Neural progenitor cell (in vitro differentiated cells): ENCODE measurements around the gene SUSD6. TPM values are rescaled to one million over a fixed set of nuclear protein-coding genes. Genes with fewer than 3 reads are reported as not detected.

ENCODE experiments used
- DNase-seq: peaks from one replicate; pipeline ENCODE4 v3.0.0-alpha.2; 2016; ENCODE audit warnings: low spot score
- H2AFZ ChIP-seq: fragments of 200-600 bp; sonication (generic); replicated peaks from 2 replicates; pipeline ENCODE4 v1.6.1; 2016; ENCODE audit warnings: antibody characterized with exemption
- H3F3A ChIP-seq: fragments of 200-600 bp; sonication (generic); 2 replicates; pipeline ENCODE4 v1.6.1; 2016; ENCODE audit warnings: antibody characterized with exemption, low read depth
- H3K27ac ChIP-seq: fragments of 200-600 bp; sonication (generic); 2 replicates; pipeline ENCODE4 v1.5.1; 2016; ENCODE audit warnings: mild to moderate bottlenecking
- H3K27me3 ChIP-seq: fragments of 200-600 bp; sonication (generic); 2 replicates; pipeline ENCODE4 v1.6.1; 2016; ENCODE audit warnings: mild to moderate bottlenecking, moderate library complexity
- H3K36me3 ChIP-seq: fragments of 200-600 bp; sonication (generic); 2 replicates; pipeline ENCODE4 v1.5.1; 2016
- H3K4me1 ChIP-seq: fragments of 200-600 bp; sonication (generic); 2 replicates; pipeline ENCODE4 v1.6.1; 2016; ENCODE audit warnings: mixed run types
- H3K4me2 ChIP-seq: fragments of 200-600 bp; sonication (generic); 2 replicates; pipeline ENCODE4 v1.6.1; 2016
- H3K4me3 ChIP-seq: fragments of 200-600 bp; sonication (generic); 2 replicates; pipeline ENCODE4 v1.5.1; 2016
- H3K79me2 ChIP-seq: fragments of 200-600 bp; sonication (generic); 2 replicates; pipeline ENCODE4 v1.6.1; 2016; ENCODE audit warnings: low read depth
- H3K9ac ChIP-seq: fragments of 200-600 bp; sonication (generic); 2 replicates; pipeline ENCODE4 v1.6.1; 2016
- H3K9me3 ChIP-seq: fragments of 200-600 bp; sonication (generic); 2 replicates; pipeline ENCODE4 v1.5.1; 2016; ENCODE audit warnings: low read depth
- H4K20me1 ChIP-seq: fragments of 200-600 bp; sonication (generic); 2 replicates; pipeline ENCODE4 v1.6.1; 2016; ENCODE audit warnings: low read depth
- H3K27ac Mint-ChIP-seq: 3 replicates; pipeline ENCODE4 v1.8.0; 2021; ENCODE audit warnings: mixed read lengths
- H3K27me3 Mint-ChIP-seq: 2 replicates; pipeline ENCODE4 v1.8.0; 2022; ENCODE audit warnings: low read depth, mild to moderate bottlenecking, inconsistent platforms, moderate library complexity, mixed read lengths; ENCODE audit not compliant: insufficient read depth
- H3K36me3 Mint-ChIP-seq: 3 replicates; pipeline ENCODE4 v1.8.0; 2021; ENCODE audit warnings: mixed read lengths
- H3K4me1 Mint-ChIP-seq: 3 replicates; pipeline ENCODE4 v1.8.0; 2021; ENCODE audit warnings: mixed read lengths
- H3K4me3 Mint-ChIP-seq: 3 replicates; pipeline ENCODE4 v1.8.0; 2021; ENCODE audit warnings: mild to moderate bottlenecking, moderate library complexity, mixed read lengths
- H3K9me3 Mint-ChIP-seq: 3 replicates; pipeline ENCODE4 v1.8.0; 2020; ENCODE audit warnings: mixed read lengths
- CTCF ChIP-seq: fragments of 200-600 bp; sonication (generic); IDR thresholded peaks from 2 replicates; pipeline ENCODE4 v1.5.1; 2017; ENCODE audit warnings: antibody characterized with exemption, mild to moderate bottlenecking
- EZH2 ChIP-seq: fragments of 200-600 bp; sonication (generic); IDR thresholded peaks from 2 replicates; pipeline ENCODE4 v1.6.1; 2017; ENCODE audit warnings: antibody characterized with exemption, mild to moderate bottlenecking, moderate library complexity
- EZH2phosphoT487 ChIP-seq: fragments of 200-600 bp; sonication (generic); IDR thresholded peaks from 2 replicates; pipeline ENCODE4 v1.6.1; 2017; ENCODE audit warnings: antibody characterized with exemption
- total RNA-seq: library from RNA; depleted of rRNA; stranded (reverse); fragments of >200 nt; gene quantifications from 2 replicates; pipeline ENCODE4 v1.2.3, GENCODE V29; 2015; ENCODE audit warnings: low replicate concordance

The SUSD6 gene
- total RNA-seq, 1 donor from 2014 or later = 6.3 TPM

GRCh38 chr14:69657950-69658355, 46.6 kb downstream of the SUSD6 start:
- Mint-ChIP-seq H3K27ac (no peak overlapping the region), H3K9me3 (no peaks in the 10 kb centered on the region), H3K36me3 (peaks cover 3% of the 10 kb centered on the region), H3K4me1 (peaks cover 10% of the 10 kb centered on the region), H3K4me3 (no peak overlapping the region), H3K27me3 (peaks cover 7% of the 10 kb centered on the region)
- Histone ChIP-seq H3K9me3 (no peaks in the 10 kb centered on the region), H3K4me3 (no peak overlapping the region), H3K79me2 (no peaks in the 10 kb centered on the region), H3F3A (peaks cover 4% of the 10 kb centered on the region), H3K4me1 (peaks cover 30% of the 10 kb centered on the region), H3K36me3 (no peaks in the 10 kb centered on the region), H3K27me3 (no peaks in the 10 kb centered on the region), H2AFZ (no peak overlapping the region), H3K9ac (no peak overlapping the region), H3K4me2 (peak overlapping the region; percentile 14), H4K20me1 (peaks cover 14% of the 10 kb centered on the region), H3K27ac (no peak overlapping the region)
- no peak for DNase-seq
- TF ChIP-seq CTCF (no peak), EZH2 (no peak), EZH2phosphoT487 (no peak)

GRCh38 chr14:69658664-69659261, 47.4 kb downstream of the SUSD6 start:
- H4K20me1 ChIP-seq = peaks cover 13% of the 10 kb centered on the region

GRCh38 chr14:69660344-69661193, 49.2 kb downstream of the SUSD6 start:
- no peaks in the 10 kb centered on the region for H3K27me3 ChIP-seq
- H3F3A ChIP-seq = peaks cover 4% of the 10 kb centered on the region
- peaks cover 10% of the 10 kb centered on the region for H3K4me1 Mint-ChIP-seq
- H3K9ac ChIP-seq = no peak overlapping the region
- H3K27ac Mint-ChIP-seq = no peak overlapping the region
- no peaks in the 10 kb centered on the region for H3K79me2 ChIP-seq
- H3K4me3 ChIP-seq = no peak overlapping the region
- no peak for DNase-seq
- peaks cover 3% of the 10 kb centered on the region for H3K36me3 Mint-ChIP-seq
- no peaks in the 10 kb centered on the region for H3K9me3 Mint-ChIP-seq
- TF ChIP-seq EZH2phosphoT487 = no peak
- no peak for TF ChIP-seq EZH2
- TF ChIP-seq CTCF = no peak
- H3K27ac ChIP-seq = no peak overlapping the region
- no peak overlapping the region for H3K4me3 Mint-ChIP-seq
- H3K4me1 ChIP-seq = peaks cover 30% of the 10 kb centered on the region
- peaks cover 2% of the 10 kb centered on the region for H3K27me3 Mint-ChIP-seq
- no peak overlapping the region for H2AFZ ChIP-seq
- no peaks in the 10 kb centered on the region for H3K36me3 ChIP-seq
- H3K9me3 ChIP-seq = no peaks in the 10 kb centered on the region
- H3K4me2 ChIP-seq = peak overlapping the region; percentile 46
- H4K20me1 ChIP-seq = peaks cover 11% of the 10 kb centered on the region

More at GRCh38 chr14:69658664-69659261, 47.4 kb downstream of the SUSD6 start:
- Mint-ChIP-seq H3K36me3 (peaks cover 3% of the 10 kb centered on the region), H3K27ac (no peak overlapping the region), H3K9me3 (no peaks in the 10 kb centered on the region), H3K27me3 (peaks cover 3% of the 10 kb centered on the region), H3K4me1 (peaks cover 10% of the 10 kb centered on the region), H3K4me3 (no peak overlapping the region)
- Histone ChIP-seq H3K27ac (no peak overlapping the region), H3F3A (peaks cover 4% of the 10 kb centered on the region), H2AFZ (no peak overlapping the region), H3K9me3 (no peaks in the 10 kb centered on the region), H3K27me3 (no peaks in the 10 kb centered on the region), H3K36me3 (no peaks in the 10 kb centered on the region), H3K9ac (no peak overlapping the region), H3K79me2 (no peaks in the 10 kb centered on the region), H3K4me1 (peaks cover 30% of the 10 kb centered on the region), H3K4me3 (no peak overlapping the region), H3K4me2 (no peak overlapping the region)
- TF ChIP-seq EZH2phosphoT487 = no peak
- TF ChIP-seq EZH2 = no peak
- no peak for TF ChIP-seq CTCF
- DNase-seq = no peak
